ENCODE data around the gene KIF26B.

DNA sequence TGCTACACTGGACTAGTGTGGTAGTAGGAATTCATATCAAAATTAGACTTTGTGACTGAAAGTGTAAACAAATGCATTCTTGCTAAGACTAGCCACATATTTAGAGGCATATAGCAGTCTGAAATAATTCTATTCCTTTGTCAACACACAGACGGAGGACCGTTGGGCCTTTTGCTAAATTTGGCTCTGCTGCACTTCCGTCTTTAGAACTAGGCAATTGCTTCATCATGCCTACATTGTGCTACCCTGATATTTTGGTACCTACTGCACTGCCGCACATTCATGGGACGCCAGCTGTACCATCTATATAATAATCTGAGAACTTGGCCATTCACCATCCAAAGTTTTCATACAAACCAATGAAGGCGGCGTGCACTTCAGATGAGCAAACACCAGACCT lies 346.8 kb downstream of the KIF26B start:
- TF ChIP-seq POLR2A (IDR thresholded peaks at IDR 0.05) (no peak), POLR2AphosphoS5 (IDR thresholded peaks at IDR 0.05) (no peak)

Measured in suprapubic skin (tissue), 4 donors.